Activated CD4-positive, alpha-beta T cell treated with anti-CD3 and anti-CD28 coated beads, Interleukin-2, Interleukin-4, amounts not matched to agents 100 ng/mL and 50 ng/mL, durations not matched to agents 16 hours and 8 hours (primary cell): Measurements from ENCODE around the gene RNASEH2A.
A peak's percentile ranks its signal among the peaks of the same experiment; 100 is the strongest.

Source experiments
- DNase-seq: peaks from one replicate; pipeline ENCODE4 v3.0.0-alpha.2; 2020; ENCODE audit warnings: low spot score

Gene RNASEH2A

GRCh38 chr19:12782424-12783290, 23.7 kb upstream of the RNASEH2A start:
- peak; percentile 94 for DNase-seq

- DNase-seq, result peak; percentile 91
These were observed 23.0 kb upstream of the RNASEH2A start for GRCh38 chr19:12783291-12783848.

- peak; percentile 44 for DNase-seq
These were observed 22.5 kb upstream of the RNASEH2A start for GRCh38 chr19:12783849-12784393.

DNA sequence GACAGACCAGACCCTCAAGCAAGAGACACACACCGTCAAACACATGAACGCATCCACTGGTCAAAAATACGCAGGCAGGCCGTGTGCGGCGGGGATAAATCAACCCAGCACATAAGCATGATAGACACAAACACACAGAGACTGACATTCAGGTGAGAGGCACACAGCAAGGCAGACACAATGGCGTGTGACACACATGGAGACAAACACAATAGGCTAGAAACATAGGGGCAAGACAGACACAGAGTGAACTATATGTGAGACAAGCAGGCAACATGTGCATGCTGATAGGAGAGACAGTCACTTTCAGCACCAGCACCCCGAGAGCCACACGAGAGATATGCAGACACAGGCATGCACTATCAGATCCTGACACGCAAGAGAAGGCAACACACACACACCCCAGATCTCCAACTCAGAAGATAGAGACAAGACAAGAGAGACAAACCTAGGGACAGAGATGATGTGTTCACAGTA, 22.0 kb upstream of the RNASEH2A start:
- DNase-seq, result peak; percentile 36

GRCh38 chr19:12784871-12785430, 21.4 kb upstream of the RNASEH2A start:
- DNase-seq, result peak; percentile 52

GRCh38 chr19:12785431-12786031, 20.9 kb upstream of the RNASEH2A start:
- no peak for DNase-seq

DNA sequence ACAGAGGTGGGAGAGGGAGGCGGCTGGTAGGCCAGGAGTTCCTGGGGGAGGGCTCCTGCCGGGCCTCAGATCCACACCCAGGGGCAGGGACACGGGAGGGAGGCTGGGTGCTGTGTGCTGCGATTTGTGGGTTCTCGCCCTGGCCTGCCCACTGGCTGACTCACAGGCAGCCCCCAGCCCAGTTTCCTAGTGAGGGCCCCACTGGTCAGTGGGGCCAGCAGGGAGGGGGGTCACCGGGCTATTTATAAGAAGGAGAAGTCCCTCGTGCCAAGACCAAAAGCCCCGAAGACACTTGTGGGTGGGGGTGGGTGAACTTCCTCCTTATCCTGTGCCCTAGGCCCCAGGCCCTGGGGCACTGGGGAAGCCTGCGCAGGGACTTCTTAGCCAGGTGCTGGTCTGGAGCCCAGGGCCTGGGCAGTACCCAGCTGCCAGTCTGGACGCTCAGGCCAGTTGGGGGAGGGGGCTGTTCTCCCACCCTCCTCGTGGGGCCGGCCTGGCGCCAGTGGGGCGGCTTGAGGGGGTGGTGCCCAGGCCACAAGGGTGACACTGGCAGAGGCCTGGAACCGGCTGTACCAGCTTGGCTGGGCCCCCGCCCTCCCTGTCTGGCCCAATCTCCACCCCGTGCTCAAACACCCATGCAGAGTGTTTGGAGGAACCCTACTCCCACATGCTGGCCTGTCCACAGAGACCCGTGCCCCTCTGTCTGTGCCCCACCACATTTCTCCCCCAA, 20.1 kb upstream of the RNASEH2A start:
- no peak for DNase-seq

GRCh38 chr19:12786952-12787351, 19.4 kb upstream of the RNASEH2A start:
- no peak for DNase-seq

GRCh38 chr19:12787458-12787857, 18.9 kb upstream of the RNASEH2A start:
- DNase-seq, result no peak

- no peak for DNase-seq
These were observed 18.2 kb upstream of the RNASEH2A start for GRCh38 chr19:12788042-12788681.

DNA sequence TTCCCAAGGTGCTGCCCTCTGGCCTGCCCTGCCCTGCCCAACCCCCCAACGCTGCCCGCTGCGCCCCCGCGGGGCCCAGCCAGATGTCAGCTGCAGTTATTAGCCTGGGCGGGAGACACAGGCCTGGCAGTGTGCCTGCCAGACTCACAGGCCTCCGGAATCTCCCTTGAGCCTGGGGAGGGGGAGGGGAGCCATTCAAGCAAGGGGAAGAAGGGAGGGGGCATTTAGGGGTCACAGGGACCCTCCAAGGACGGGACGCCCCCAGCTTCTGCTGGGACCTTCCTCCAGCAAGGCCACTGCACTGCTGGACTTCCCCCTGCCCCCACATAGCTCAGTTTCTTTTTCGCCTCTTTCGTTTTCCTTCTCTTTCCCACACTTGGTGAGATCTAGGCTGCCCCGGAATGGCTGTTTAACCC, 17.7 kb upstream of the RNASEH2A start:
- peak; percentile 54 for DNase-seq

DNA sequence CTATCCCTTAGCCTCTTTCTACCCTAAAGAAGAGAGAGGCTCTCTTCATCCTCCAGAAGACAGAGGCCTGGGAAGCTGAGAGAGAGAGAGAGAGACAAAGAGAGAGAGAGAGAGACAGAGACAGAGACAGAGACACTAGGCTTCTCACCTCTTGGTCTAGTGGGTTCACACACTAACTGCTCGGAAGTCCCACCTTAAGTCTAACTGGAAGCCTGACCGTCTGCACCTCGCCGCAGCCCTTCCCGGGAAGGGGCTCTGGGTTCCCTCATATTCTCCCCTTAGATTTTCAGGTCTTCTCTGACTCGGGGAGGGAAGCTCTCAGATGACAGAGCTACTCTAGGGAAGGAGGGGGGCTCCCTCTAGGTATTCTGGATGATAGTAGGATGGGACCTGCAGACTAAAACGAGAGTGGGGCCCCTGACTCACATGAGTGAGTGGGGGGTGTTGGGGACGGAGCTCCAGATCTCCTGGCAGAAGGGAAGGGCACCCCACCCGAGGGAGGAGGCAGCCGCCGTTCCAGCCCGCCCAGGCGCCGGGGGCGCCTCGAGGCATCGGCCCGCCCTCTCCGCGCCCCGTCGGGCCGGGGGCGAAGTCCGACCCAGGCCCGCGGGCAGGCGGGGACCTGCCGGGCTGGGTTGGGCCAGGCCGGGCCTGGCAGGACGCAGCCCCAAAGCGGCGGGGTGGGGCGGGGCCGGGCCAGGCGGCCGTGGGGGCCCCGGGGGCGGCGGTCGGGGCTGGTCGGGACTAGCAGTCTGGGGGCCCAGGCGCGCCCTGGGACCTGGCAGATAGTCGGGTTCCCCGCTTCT, 17.1 kb upstream of the RNASEH2A start:
- DNase-seq, result peak; percentile 34

DNA sequence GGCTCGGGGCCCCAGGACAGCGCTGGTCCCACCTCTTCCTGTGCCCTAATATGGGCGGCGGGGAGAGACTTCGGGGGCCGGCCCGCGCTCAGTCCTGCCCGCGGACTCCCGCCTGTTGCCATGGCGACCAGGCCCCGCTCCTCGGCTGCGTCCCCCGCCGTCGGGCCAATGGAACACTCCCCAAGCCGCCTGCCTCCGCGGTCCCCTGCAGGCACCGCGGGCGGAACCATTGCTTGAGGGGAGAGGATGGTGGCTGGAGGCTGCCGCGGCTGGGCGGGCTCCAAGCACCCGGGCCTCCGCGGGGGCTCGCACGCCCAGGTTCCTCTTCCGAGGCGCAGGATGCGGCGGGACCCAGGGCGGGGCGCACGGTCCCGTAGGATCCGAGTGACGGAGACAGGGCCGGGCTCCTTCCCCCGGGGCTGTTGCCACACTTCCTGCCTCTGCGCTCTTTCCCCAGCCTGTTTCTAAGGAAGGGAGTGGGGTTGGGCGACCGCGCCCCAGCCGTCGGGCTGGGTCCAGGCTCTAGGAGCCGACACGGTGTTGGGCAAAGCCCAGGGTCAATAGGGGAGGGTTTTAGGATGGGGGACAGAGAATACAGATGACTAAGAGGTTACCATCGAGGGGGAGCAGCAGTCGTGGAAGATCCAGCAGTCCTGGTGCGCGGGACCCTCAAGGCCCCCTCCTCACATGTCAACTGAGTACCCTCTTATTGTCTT, 16.3 kb upstream of the RNASEH2A start:
- DNase-seq, result peak; percentile 98

DNA sequence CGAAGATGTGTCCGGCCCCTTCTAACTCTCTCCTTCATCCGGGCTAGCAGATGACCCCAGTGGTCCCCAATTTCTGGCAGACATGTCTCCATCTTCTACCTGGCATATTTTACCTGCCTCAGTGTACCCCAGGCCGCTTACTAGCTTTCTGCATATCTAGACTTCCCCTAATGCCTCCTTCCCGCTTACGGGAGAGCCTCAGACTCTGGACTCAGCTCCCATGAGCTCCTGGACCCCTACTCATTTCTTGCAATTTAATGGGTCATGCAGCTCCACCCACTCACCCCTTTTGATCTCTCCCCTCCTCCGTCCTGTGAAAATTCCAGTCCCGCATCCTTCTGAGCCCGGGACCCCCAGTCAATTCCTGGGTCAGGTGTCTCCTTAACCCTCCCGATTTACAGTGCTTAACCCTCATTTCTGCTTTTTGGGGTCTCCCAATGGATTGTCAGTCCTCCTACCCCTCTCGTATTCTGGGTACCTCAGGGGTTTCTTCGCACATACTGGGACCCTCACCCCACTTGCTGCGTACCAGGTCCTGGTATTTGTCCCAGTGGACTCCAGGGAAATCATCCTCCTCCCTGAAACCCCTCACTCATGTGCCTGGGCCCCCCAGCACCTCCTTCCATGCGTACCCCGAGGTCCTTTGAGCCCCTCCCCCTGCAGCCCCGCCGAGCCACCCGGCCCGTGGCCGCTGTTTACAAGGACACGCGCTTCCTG, 15.6 kb upstream of the RNASEH2A start:
- DNase-seq, result no peak

GRCh38 chr19:12791345-12792050, 14.9 kb upstream of the RNASEH2A start, which contains the start of gene JUNB:
Gene JUNB, plus strand, starts transcription at chr19:12791486. Its CDS starts 286 bp downstream, at chr19:12791772.
- peak; percentile 99 for DNase-seq

DNA sequence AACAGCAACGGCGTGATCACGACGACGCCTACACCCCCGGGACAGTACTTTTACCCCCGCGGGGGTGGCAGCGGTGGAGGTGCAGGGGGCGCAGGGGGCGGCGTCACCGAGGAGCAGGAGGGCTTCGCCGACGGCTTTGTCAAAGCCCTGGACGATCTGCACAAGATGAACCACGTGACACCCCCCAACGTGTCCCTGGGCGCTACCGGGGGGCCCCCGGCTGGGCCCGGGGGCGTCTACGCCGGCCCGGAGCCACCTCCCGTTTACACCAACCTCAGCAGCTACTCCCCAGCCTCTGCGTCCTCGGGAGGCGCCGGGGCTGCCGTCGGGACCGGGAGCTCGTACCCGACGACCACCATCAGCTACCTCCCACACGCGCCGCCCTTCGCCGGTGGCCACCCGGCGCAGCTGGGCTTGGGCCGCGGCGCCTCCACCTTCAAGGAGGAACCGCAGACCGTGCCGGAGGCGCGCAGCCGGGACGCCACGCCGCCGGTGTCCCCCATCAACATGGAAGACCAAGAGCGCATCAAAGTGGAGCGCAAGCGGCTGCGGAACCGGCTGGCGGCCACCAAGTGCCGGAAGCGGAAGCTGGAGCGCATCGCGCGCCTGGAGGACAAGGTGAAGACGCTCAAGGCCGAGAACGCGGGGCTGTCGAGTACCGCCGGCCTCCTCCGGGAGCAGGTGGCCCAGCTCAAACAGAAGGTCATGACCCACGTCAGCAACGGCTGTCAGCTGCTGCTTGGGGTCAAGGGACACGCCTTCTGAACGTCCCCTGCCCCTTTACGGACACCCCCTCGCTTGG, 14.1 kb upstream of the RNASEH2A start:
- peak; percentile 83 for DNase-seq

GRCh38 chr19:12792853-12793289, 13.5 kb upstream of the RNASEH2A start:
- DNase-seq, result no peak
